HG03039 (cell line): ENCODE measurements around the gene CETN1.

ENCODE experiments used
- ATAC-seq: cut with Tn5 transposase; IDR thresholded peaks from one replicate; pipeline ENCODE4 v1.9.1; 2021; ENCODE audit warnings: mild to moderate bottlenecking, moderate library complexity; ENCODE audit not compliant: unreplicated experiment

Gene CETN1

DNA sequence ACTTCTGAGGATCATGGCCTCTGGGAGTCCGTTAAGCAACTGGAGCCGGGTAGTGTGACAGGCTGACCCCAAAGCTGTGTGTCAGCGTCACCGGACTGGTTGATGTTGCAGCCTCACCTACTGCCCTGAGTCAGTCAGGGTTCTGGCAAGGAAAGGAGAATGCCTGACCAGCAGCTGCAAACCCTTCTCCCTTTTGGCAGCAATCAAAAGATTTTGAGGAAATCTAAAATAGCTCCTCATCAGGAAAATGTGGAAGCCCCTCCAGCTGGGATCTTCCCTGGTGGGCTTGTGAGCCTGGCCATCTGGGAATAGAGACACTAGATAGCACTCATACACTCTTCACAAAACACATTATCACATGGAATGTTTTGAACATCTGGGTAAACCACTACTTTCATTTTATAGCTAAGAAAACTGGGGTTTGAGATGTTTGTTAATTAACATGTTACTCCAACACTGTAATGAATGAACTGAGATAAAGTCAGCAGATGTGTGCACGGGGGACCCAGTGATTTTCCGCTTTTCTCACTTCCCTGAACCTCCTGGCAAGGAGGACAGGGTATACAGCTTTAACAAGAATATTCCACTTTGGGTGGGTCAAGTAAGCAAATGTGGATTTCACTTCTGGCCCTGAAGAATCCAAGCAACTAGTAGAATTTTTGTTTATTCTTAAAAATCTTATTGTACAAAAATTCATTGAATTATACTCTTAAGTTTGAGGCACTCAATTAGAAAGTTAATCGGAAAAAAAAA lies 41.3 kb downstream of the CETN1 start:
- no peak for ATAC-seq

DNA sequence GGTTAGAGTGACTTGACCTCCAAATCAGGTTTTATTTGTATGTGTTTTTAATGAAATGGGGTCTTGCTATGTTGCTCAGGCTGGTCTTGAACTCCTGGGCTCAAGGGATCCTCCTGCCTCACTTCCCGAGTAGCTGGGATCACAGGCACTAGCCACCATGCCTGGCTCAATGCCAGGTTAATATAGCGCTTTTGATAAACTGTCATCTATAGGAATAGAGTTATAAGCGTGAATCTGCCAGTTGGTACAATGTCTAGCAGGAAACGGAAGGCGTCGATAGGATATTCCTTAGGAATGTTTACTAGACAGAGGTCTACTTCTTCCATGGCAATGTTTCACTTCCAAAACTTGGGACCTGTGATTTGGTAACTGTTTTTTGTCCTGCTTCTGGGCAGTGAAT lies 42.1 kb downstream of the CETN1 start:
- no peak for ATAC-seq

DNA sequence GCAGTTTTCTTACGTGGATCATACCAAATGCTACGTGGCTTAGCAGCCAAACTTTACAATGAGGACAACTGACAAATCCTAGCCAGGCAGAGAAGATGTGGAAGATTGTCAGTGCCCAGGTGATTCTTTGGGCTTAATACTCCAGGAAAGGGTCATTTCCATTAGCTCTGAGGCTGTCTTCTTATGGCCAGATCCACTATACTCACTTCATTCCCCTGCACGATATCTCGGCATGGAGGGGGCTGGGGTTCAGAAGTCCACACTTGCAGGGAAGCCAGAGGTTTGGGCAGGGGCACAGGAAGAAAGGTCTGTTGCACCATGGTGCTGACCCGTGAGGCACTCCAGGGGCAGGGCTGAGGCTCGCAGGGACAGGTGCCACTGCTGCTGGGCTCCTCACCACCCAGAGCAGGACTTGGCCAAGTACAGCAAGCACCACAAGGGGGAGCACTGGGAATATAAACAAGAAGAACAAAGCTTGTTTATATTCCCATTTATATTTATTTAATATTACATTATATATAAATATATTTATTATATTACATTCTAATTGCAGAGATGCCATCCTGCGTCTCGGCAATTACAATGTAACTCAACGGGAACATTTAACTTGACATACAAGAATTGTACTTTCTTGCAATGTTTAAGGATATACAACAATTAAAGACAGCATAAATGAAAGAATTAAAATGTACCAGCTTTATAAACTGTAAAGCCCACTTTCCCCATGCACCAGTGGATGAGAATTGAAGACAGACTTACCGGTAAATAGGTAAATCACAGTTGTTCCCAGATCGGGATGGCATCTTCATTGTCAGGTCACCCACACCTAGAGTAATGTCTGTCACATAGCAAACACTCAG lies 43.8 kb downstream of the CETN1 start:
- peak; percentile 53 for ATAC-seq

DNA sequence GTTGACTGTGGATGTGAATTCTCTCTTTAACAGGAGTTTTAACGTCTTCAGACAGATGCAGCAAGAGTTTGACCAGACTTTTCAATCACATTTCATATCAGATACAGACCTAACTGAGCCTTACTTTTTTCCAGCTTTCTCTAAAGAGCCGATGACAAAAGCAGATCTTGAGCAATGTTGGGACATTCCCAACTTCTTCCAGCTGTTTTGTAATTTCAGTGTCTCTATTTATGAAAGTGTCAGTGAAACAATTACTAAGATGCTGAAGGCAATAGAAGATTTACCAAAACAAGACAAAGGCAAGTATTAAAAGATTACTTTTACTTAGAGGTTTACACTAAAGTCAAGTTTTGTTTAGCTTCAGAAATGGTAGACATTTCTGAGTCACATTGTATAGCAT lies 47.1 kb downstream of the CETN1 start:
- no peak for ATAC-seq

DNA sequence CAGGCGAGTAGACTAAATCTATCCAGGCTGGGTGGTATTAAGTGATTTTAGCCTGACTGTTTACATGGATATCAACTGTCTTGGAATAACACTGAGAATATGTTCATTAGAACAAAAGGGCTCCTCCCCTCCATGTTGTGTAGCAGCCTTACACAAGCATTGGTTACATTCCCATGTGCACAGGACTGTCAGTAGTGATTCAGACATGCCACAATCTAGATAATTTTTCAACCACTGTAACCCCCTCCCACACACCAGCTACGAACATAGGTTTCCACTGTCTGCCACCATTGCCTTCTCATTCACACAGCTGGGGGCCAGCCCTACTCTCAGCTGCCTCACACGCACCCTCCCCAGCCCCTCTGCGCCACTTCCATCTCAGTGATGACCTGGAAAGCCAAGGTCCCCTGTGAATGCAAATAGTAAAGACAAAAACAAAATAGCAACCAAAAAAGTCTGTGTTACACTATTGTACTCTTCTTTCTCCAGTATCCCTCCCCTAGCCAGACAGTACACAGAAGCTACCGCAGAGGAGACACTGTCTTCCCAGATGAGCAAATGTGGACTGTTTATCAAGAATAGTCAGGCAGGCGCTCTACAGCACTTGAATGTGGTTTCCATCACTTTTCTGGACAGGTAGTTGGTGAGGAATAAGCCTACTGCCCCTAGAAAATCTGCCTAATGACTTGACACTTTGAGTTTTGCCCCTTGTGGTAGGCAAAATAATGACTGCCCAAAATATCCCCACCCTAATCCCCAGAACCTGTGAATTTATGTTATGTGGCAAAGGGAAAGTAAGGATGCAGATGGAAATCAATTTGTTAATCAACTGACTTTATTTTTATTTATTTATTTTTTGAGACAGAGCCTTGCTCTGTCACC lies 49.3 kb downstream of the CETN1 start:
- no peak for ATAC-seq

DNA sequence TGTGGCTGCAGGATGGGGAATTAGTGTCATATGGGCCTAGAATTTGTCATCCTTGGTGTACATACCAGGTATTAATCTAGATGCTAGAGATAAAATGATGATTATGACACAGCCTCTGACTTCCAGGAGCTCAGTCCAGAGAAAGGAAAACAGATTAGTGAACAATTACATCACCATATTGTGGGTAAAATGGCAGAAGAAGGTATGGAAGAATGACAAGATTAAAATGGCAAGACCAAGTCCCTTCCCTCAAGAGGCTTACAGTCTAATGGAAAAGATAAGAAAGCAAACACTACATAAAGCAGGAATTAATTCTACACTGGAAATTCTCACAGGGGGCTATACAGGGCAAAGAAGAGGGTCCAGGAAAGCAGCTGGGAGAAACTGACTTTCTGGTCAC lies 51.4 kb downstream of the CETN1 start:
- ATAC-seq = no peak
